Stimulated activated CD8-positive, alpha-beta memory T cell treated with anti-CD3 and anti-CD28 coated beads, Interleukin-4, amount 100 ng/mL, for 24 hours (primary cell): ENCODE data around the gene CALM1.
"Not testable (repeated sequence)": the region's sequence is repeated elsewhere in the genome, so short reads cannot be mapped to it uniquely, and the experiment has no call there.

ENCODE experiments used
- DNase-seq: peaks from one replicate; pipeline ENCODE4 v3.0.0-alpha.2; 2020; ENCODE audit warnings: low read depth

CALM1 gene

GRCh38 chr14:90383731-90384542, 12.9 kb upstream of the CALM1 start:
- DNase-seq = peak; percentile 26

GRCh38 chr14:90384543-90384911, 12.3 kb upstream of the CALM1 start:
- no peak for DNase-seq

- DNase-seq = no peak
Observed at GRCh38 chr14:90386321-90386720, 10.5 kb upstream of the CALM1 start.

DNA sequence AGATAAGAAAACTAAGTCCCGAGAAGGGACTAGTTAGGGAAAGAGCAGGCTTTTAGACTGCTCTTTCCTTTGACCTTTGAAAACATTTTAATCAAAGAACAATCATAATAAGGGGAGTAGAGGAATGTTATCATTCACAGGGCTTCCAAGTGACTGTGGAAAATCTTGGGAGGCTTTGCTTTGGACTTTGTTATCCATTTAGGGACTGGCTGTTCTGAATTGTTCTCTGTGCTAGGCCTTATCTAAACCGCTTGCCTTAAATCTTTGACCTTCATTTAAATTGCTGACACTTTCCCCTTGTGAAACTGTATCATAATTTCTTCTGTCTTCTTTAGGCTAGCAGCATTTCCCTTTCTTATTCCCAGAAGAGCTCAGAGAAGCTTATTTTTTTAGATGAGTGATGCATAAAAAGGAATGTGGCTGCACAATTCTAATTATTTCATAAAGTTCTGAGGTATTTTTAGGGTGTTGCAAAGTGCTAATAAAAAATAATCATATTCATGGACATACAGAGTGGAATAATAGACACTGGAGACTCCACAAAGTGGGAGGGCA, 9.5 kb upstream of the CALM1 start:
- no peak for DNase-seq

GRCh38 chr14:90388437-90388836, 8.4 kb upstream of the CALM1 start:
- no peak for DNase-seq

DNA sequence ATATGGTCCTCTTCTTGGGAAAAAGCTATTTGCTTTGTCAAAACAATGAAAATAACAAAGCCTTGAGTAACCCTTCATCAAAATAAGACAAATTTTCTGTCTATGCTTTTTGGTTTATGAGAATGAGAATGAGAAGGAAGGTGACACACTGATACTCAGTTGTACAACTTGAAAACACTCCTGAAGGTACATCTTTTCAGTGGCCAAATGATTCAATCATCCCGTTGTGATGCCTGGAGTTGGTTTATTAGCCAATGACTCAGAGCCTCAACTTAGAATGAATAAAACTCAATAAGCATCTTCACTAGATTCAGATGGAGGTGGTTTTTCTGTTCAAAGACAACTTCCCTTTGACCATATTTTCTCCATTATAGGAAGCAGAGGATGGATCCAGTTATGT, 7.8 kb upstream of the CALM1 start:
- no peak for DNase-seq

GRCh38 chr14:90393966-90394365, 2.9 kb upstream of the CALM1 start:
- DNase-seq = no peak

DNA sequence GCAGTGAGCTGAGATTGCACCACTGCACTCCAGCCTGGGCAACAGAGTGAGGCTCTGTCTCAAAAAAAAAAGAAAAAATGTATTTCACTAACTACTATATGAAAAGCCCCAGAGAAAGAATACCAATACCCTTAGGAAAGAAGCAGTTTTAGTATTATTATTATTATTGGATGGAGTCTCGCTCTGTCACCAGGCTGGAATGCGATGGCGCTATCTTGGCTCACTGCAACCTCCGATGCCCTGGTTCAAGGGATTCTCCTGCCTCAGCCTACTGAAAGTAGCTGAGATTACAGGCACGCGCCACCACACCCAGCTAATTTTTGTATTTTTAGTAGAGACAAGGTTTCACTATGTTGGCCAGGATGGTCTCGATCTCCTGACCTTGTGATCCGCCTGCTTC, 2.0 kb upstream of the CALM1 start:
- DNase-seq = not testable (repeated sequence)

DNA sequence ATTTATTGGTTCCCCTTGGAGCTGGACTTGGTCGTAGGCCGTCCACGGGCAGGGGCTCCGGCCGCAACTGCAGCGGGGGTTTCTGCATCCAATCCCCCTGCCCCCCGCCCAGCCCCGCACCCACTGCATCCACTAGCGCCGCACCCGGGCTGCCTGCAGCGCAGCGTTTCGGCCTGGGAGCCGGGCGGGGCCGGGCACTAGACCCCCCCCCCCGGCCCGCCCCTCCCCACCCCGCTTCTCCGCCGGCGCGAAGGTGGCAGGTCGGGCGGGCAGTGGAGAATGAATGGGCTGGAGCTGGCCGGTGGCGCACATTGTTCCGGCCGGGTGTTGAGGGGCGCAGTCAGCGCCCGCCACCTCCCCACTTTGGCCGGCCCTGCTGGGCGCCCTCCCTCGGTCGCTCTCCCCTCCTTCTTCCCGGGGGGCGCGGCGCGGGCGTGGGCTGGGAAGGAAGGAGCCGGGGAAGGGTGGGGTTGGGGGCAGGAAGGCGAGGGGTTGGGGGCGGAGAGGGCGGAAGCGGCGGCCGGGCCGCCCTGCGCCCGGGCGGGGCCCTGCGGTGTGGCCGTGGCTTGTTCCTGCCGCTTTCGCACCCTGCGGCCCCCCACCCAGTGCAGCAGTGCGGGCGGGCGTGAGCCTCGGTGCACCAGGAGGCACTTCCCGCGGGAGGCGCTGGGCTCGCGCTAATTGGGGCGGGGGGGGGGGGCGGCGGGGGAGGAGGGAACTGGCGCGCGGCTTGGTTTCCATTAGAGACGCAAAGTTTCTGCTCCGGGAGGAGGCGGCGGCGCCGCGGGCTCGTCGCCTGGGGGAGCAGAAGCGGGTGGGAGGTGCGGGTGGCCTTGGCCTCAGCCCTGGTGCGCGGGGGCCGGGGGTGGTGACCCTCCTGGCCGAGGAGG, 841 bp downstream of the CALM1 start:
- DNase-seq = peak; percentile 61

DNA sequence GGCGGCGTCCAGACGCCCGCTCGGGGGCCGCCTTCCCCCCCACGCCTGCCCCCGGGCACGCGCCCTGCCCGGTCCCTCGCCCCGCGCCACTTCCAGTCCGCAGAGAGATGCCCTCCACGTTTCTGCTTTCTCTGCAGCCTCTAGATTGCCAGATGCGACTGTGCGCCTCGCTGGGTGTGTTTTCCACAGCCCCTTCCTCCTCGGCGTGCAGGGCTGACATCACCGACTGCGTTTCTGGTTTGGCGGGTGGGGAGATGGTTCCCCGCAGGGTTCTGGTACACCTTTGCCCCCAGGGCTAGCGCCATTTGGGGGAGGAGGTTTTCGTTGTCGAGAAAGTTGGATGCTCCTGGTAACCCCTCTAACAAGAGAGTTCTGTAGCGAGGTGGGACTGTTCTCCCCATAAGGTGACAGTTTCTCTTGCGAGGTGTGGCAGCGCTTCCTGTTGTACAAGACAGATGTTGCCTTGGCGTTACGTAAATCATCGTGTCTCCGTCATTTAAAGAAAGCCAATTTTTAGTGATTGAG, 1.5 kb downstream of the CALM1 start:
- peak; percentile 32 for DNase-seq

DNA sequence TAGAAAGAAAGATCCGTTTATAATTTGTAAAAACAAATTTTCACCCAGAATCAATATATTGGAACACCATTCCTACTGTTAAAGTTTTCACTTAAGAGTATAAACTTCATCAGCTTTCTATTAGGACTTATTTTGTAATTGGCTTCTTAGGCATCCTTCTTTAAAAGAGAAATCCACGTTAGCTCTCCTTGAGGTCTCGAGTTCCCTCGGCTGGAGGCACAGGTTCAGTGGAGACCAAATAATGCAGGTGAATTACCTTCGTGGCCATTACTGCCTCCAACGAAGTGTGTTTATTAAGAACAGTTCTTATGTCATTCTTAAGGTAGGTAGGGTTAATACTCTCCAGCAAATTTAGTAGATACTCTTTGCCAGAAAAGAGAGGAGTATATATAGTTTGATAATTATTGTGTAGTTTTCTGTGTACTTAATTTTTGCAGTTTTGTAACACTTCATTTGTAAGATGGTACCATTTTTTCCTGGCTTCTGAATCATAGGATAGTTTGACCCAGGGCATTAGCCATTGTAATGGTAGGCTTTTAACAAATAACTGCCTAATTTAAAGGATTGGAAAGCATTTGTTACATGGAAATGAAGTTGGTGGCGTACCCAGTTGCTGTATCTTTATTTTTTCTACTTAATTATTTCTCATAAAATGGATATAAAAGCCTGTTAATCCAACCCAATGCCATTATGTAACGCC, 2.2 kb downstream of the CALM1 start:
- no peak for DNase-seq

DNA sequence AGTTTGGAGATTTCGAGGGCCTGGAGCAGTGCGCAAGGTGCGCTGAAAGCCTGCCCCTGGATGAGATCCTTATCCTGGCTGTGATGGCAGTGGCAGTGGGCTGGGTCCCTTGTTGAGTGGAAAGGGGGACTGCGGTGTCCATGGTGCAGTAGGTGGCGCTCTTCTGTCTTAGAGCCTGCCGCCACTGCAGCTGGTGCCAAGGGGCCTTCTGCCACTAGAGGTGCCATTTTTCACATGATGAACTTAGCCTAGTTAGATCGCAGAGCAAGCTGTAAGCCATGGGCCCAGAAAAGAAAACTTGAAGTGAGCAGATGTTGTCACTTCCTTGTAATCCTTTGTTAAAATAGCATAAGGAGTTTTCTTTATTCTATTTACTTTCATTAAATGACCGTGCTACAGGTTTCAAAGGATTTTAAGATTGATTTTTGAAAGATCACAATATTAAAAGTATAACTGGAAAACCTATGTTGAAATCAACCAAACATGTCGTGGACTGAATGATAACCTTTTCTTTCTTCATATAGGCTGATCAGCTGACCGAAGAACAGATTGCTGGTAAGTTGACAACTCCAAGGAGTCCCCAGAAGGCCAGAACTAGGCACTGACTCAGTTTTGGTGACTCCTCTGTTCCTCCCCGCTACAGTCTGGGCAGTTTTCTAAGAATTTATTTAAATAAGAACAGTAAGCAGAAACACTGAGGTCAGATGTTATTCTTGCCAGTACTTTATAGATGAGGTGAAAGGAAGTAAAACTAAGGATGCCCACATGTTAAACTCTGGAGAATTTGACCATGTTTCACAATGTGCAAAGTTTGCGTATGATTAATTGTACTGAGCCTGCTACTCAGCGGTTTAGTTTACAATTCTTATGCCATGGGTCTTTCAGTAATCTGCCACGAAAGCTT, 3.0 kb downstream of the CALM1 start:
- DNase-seq = peak; percentile 72

- DNase-seq = no peak
Observed at GRCh38 chr14:90400904-90401561, 4.2 kb downstream of the CALM1 start.

GRCh38 chr14:90402016-90402415, 5.2 kb downstream of the CALM1 start:
- DNase-seq = no peak

- DNase-seq = no peak
Observed at GRCh38 chr14:90403065-90403464, 6.2 kb downstream of the CALM1 start.

DNA sequence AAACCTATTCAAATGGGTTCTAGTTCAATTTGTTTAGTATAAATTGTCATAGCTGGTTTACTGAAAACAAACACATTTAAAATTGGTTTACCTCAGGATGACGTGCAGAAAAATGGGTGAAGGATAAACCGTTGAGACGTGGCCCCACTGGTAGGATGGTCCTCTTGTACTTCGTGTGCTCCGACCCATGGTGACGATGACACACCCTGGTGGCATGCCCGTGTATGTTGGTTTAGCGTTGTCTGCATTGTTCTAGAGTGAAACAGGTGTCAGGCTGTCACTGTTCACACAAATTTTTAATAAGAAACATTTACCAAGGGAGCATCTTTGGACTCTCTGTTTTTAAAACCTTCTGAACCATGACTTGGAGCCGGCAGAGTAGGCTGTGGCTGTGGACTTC, 8.3 kb downstream of the CALM1 start:
- no peak for DNase-seq

- DNase-seq = no peak
Observed at GRCh38 chr14:90405755-90406154, 8.9 kb downstream of the CALM1 start.

DNA sequence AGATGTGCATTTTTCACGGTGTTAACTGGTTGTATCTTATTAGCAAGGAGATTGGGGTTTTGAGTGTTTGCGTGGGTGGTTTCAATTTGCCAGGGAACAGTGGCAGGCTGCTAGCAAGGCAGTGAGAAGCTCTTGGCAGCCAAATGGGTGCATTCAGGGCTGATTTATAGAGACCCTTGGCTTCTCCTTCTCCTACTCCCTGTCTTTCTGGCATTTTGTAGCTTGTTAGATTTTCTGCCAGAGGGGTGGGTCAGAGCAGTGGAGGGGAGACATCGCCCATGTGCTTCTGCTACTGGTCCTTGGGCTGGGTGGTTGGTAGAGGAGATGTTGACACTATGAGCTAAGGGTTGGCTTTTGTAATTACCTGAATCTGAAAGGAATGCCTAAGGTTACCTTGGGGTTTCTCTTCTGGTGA, 9.6 kb downstream of the CALM1 start:
- no peak for DNase-seq

DNA sequence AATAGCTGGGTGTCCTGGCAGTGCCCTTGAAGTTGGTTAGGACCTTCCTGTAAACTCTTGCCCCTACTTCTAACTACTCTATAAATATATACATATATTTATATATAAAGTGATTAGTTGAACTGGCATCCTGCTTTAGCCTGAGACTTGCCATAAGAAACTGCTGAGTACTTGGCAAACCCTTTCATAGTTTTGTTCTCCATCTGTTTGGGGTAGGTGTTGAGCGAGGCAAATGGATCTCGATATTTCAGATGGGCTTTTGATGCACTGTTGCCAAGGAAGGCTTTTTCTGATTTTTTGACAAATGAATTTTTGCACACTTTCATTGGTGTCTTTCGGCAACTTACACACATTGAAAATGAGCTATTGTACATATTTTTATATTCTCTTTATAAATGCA, 10.4 kb downstream of the CALM1 start:
- DNase-seq = no peak

DNA sequence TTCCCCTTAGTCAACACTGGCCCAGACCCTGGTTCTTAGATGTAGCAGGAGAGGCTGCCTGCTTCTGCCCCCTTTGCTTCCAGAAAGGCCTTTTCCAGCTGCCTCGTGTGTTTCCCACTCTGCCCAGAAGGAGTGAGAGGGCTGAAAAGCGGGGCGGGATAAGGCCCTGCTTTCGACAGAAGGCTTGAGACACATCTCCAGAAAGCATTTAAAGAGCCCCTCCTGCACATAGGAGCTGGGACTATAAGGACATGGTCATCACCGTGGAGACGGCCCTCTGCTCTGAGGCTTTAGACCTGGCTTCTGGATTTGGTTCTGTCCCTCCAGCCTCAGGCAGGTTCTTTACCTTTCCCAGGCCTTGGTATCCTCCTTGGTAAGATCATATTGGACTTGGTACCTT, 11.9 kb downstream of the CALM1 start:
- no peak for DNase-seq
